IPS DF 6.9 (cell line): ENCODE results near the gene DNAJC6.

Experiments used
- DNase-seq: peaks from one replicate; pipeline ENCODE4 v3.0.0-alpha.2; 2013; ENCODE audit warnings: low read depth, low spot score
- H3K27ac ChIP-seq: one replicate; pipeline ENCODE4 v1.5.1; 2013; ENCODE audit warnings: low read length, control low read depth
- H3K27me3 ChIP-seq: 2 replicates; pipeline ENCODE4 v1.6.1; 2013; ENCODE audit warnings: mild to moderate bottlenecking, low read length; ENCODE audit not compliant: control insufficient read depth, insufficient read depth
- H3K36me3 ChIP-seq: 2 replicates; pipeline ENCODE4 v1.6.1; 2013; ENCODE audit warnings: low read length; ENCODE audit not compliant: control insufficient read depth, insufficient read depth
- H3K4me1 ChIP-seq: 2 replicates; pipeline ENCODE4 v1.6.1; 2013; ENCODE audit warnings: low read length; ENCODE audit not compliant: control insufficient read depth, insufficient read depth
- H3K4me3 ChIP-seq: 2 replicates; pipeline ENCODE4 v1.5.1; 2013; ENCODE audit warnings: mild to moderate bottlenecking, low read length
- H3K9me3 ChIP-seq: 2 replicates; pipeline ENCODE4 v1.6.1; 2013; ENCODE audit warnings: low read length, inconsistent platforms; ENCODE audit not compliant: control insufficient read depth, insufficient read depth
- WGBS: extraction: QIAGEN DNeasy Blood & Tissue Kit; methylation state at CpG from one replicate; pipeline ENCODE4 v1.1.7; 2013; ENCODE audit warnings: mixed read lengths, missing lambda C conversion rate; ENCODE audit not compliant: insufficient read length, insufficient coverage; 5-methylcytosine and 5-hydroxymethylcytosine counted together

Gene DNAJC6

GRCh38 chr1:65418522-65419185, 109.3 kb downstream of the DNAJC6 start:
- H3K27me3 ChIP-seq: no peaks in the 10 kb centered on the region
- H3K27ac ChIP-seq: no peak overlapping the region
- H3K9me3 ChIP-seq: no peaks in the 10 kb centered on the region
- no peak for DNase-seq
- no peaks in the 10 kb centered on the region for H3K36me3 ChIP-seq
- no peak overlapping the region for H3K4me3 ChIP-seq
- H3K4me1 ChIP-seq: no peaks in the 10 kb centered on the region; the same call in 1 of the 2 replicates
- WGBS: no CpG with 5 or more reads among the region's 4 CpGs

GRCh38 chr1:65419681-65420589, 110.6 kb downstream of the DNAJC6 start:
- WGBS: no CpG with 5 or more reads among the region's 52 CpGs
- Histone ChIP-seq H3K36me3 (no peaks in the 10 kb centered on the region), H3K27me3 (no peaks in the 10 kb centered on the region), H3K4me3 (peak overlapping the region; percentile 57; the same call in 1 of the 2 replicates), H3K4me1 (no peaks in the 10 kb centered on the region; the same call in 1 of the 2 replicates), H3K9me3 (no peaks in the 10 kb centered on the region), H3K27ac (no peak overlapping the region)
- DNase-seq: peak; percentile 92

GRCh38 chr1:65420590-65421350, 111.4 kb downstream of the DNAJC6 start, which contains the start of the genes LEPR and LEPROT:
Gene LEPR (plus strand): TSS chr1:65420668. CDS start chr1:65565566, 144,898 bp downstream.
Gene LEPROT (plus strand): TSS chr1:65420668. CDS start chr1:65420725, 57 bp downstream.
- no peak for DNase-seq
- H3K4me1 ChIP-seq: no peaks in the 10 kb centered on the region; the same call in 1 of the 2 replicates
- WGBS: no CpG with 5 or more reads among the region's 60 CpGs

GRCh38 chr1:65421351-65422025, 112.1 kb downstream of the DNAJC6 start:
- H3K4me3 ChIP-seq: peak overlapping the region; percentile 57; the same call in 1 of the 2 replicates
- WGBS: 100% methylated on average over 2 of the region's 13 CpGs

More at GRCh38 chr1:65420590-65421350, 111.4 kb downstream of the DNAJC6 start, which contains the start of the genes LEPR and LEPROT:
- H3K27me3 ChIP-seq: no peaks in the 10 kb centered on the region
- H3K9me3 ChIP-seq: no peaks in the 10 kb centered on the region
- H3K36me3 ChIP-seq: no peaks in the 10 kb centered on the region
- H3K27ac ChIP-seq: no peak within 1 kb of the TSS
- peak within 1 kb of the TSS; percentile 57 for H3K4me3 ChIP-seq

GRCh38 chr1:65422241-65423203, 113.2 kb downstream of the DNAJC6 start:
- Histone ChIP-seq H3K9me3 (no peaks in the 10 kb centered on the region), H3K4me3 (no peak overlapping the region), H3K36me3 (no peaks in the 10 kb centered on the region), H3K4me1 (no peaks in the 10 kb centered on the region; the same call in 1 of the 2 replicates), H3K27me3 (no peaks in the 10 kb centered on the region), H3K27ac (no peak overlapping the region)
- WGBS: no CpG with 5 or more reads among the region's 12 CpGs
- no peak for DNase-seq

More at GRCh38 chr1:65421351-65422025, 112.1 kb downstream of the DNAJC6 start:
- no peaks in the 10 kb centered on the region for H3K27me3 ChIP-seq
- H3K36me3 ChIP-seq: no peaks in the 10 kb centered on the region
- no peak for DNase-seq
- H3K9me3 ChIP-seq: no peaks in the 10 kb centered on the region
- H3K4me1 ChIP-seq: no peaks in the 10 kb centered on the region; the same call in 1 of the 2 replicates
- H3K27ac ChIP-seq: no peak overlapping the region

GRCh38 chr1:65423884-65424572, 114.7 kb downstream of the DNAJC6 start:
- WGBS: no CpG with 5 or more reads among the region's 2 CpGs
- H3K4me1 ChIP-seq: no peaks in the 10 kb centered on the region; the same call in 1 of the 2 replicates
- no peaks in the 10 kb centered on the region for H3K27me3 ChIP-seq
- H3K9me3 ChIP-seq: no peaks in the 10 kb centered on the region
- H3K36me3 ChIP-seq: no peaks in the 10 kb centered on the region; the same call in 1 of the 2 replicates
- no peak overlapping the region for H3K27ac ChIP-seq
- no peak for DNase-seq
- no peak overlapping the region for H3K4me3 ChIP-seq

- Histone ChIP-seq H3K4me1 (no peaks in the 10 kb centered on the region; the same call in 1 of the 2 replicates), H3K27ac (no peak overlapping the region), H3K4me3 (no peak overlapping the region), H3K9me3 (no peaks in the 10 kb centered on the region), H3K27me3 (no peaks in the 10 kb centered on the region), H3K36me3 (no peaks in the 10 kb centered on the region; the same call in 1 of the 2 replicates)
- WGBS: no CpG with 5 or more reads among the region's 1 CpG
- DNase-seq: no peak
These were observed 115.2 kb downstream of the DNAJC6 start for GRCh38 chr1:65424573-65424889.

GRCh38 chr1:65425006-65425405, 115.7 kb downstream of the DNAJC6 start:
- Histone ChIP-seq H3K27ac (no peak overlapping the region), H3K36me3 (no peaks in the 10 kb centered on the region; the same call in 1 of the 2 replicates), H3K4me1 (no peaks in the 10 kb centered on the region; the same call in 1 of the 2 replicates), H3K9me3 (no peaks in the 10 kb centered on the region), H3K4me3 (no peak overlapping the region), H3K27me3 (no peaks in the 10 kb centered on the region)
- no CpG with 5 or more reads among the region's 2 CpGs for WGBS
- no peak for DNase-seq
